ENCODE data around the gene TOM1L2.

Gene TOM1L2

GRCh38 chr17:17823433-17824118 is 148.6 kb downstream of the TOM1L2 start:
- peak; percentile 43 to 49 for DNase-seq (ENCODE audit: low read depth in 1 of 2, low spot score in 1 of 2)

- DNase-seq (ENCODE audit: low read depth in 1 of 2, low spot score in 1 of 2): no peak
These were observed 149.6 kb downstream of the TOM1L2 start for GRCh38 chr17:17822616-17823015.

GRCh38 chr17:17822189-17822588 is 150.0 kb downstream of the TOM1L2 start:
- no peak for DNase-seq (ENCODE audit: low read depth in 1 of 2, low spot score in 1 of 2)

GRCh38 chr17:17820463-17821158 is 151.6 kb downstream of the TOM1L2 start:
- DNase-seq (ENCODE audit: low read depth in 1 of 2, low spot score in 1 of 2): no peak

- no peak for DNase-seq (ENCODE audit: low read depth in 1 of 2, low spot score in 1 of 2)
These were observed 152.2 kb downstream of the TOM1L2 start for GRCh38 chr17:17820046-17820445.

- peak; percentile 30 to 65 for DNase-seq (ENCODE audit: low read depth in 1 of 2, low spot score in 1 of 2)
These were observed 152.6 kb downstream of the TOM1L2 start for GRCh38 chr17:17819561-17819995.

GRCh38 chr17:17819111-17819510 is 153.1 kb downstream of the TOM1L2 start:
- DNase-seq (ENCODE audit: low read depth in 1 of 2, low spot score in 1 of 2): no peak

- no peak for DNase-seq (ENCODE audit: low read depth in 1 of 2, low spot score in 1 of 2)
These were observed 154.1 kb downstream of the TOM1L2 start for GRCh38 chr17:17818088-17818526.

- DNase-seq (ENCODE audit: low read depth in 1 of 2, low spot score in 1 of 2): no peak
These were observed 154.7 kb downstream of the TOM1L2 start for GRCh38 chr17:17817552-17817947.

GRCh38 chr17:17816831-17817551 is 155.2 kb downstream of the TOM1L2 start:
- no peak for DNase-seq (ENCODE audit: low read depth in 1 of 2, low spot score in 1 of 2)

- no peak for DNase-seq (ENCODE audit: low read depth in 1 of 2, low spot score in 1 of 2)
These were observed 155.9 kb downstream of the TOM1L2 start for GRCh38 chr17:17816240-17816814.

GRCh38 chr17:17815436-17816200 is 156.6 kb downstream of the TOM1L2 start:
- DNase-seq (ENCODE audit: low read depth in 1 of 2, low spot score in 1 of 2): no peak

- no peak for DNase-seq (ENCODE audit: low read depth in 1 of 2, low spot score in 1 of 2)
These were observed 157.2 kb downstream of the TOM1L2 start for GRCh38 chr17:17815062-17815406.

GRCh38 chr17:17814162-17815061 is 157.8 kb downstream of the TOM1L2 start:
- DNase-seq (ENCODE audit: low read depth in 1 of 2, low spot score in 1 of 2): no peak

GRCh38 chr17:17813725-17814095 is 158.5 kb downstream of the TOM1L2 start:
- DNase-seq (ENCODE audit: low read depth in 1 of 2, low spot score in 1 of 2): no peak

- no peak for DNase-seq (ENCODE audit: low read depth in 1 of 2, low spot score in 1 of 2)
These were observed 159.0 kb downstream of the TOM1L2 start for GRCh38 chr17:17813055-17813724.

GRCh38 chr17:17812211-17813054 is 159.8 kb downstream of the TOM1L2 start:
- DNase-seq (ENCODE audit: low read depth in 1 of 2, low spot score in 1 of 2): peak; percentile 38 to 57

GRCh38 chr17:17811381-17812210 is 160.6 kb downstream of the TOM1L2 start:
- no peak for DNase-seq (ENCODE audit: low read depth in 1 of 2, low spot score in 1 of 2)

All from activated CD4-positive, alpha-beta T cell treated with anti-CD3 and anti-CD28 coated beads, Interleukin-2, amount 50 U/mL, for 24 hours (primary cell).